GM12892 (cell line): ENCODE results near the gene VWA5B1.
"Not testable (repeated sequence)": the region's sequence is repeated elsewhere in the genome, so short reads cannot be mapped to it uniquely, and the experiment has no call there.

Experiments
- POLR2A ChIP-seq: IDR thresholded peaks from 2 replicates; pipeline ENCODE4 v1.6.1; 2011; ENCODE audit warnings: low read depth, low read length, control low read depth
- TAF1 ChIP-seq: IDR thresholded peaks from 2 replicates; pipeline ENCODE4 v1.6.1; 2011; ENCODE audit warnings: low read depth, mild to moderate bottlenecking, control low read depth, low read length, borderline replicate concordance

GRCh38 chr1:20287696-20288095, 3.0 kb upstream of the VWA5B1 start:
- TF ChIP-seq POLR2A, TAF1: not testable (repeated sequence)
